ENCODE results near the gene HRAS. TPM values are rescaled to one million over a fixed set of nuclear protein-coding genes. Genes with fewer than 3 reads are reported as not detected.

HRAS gene
- total and polyA plus RNA-seq, 2 of the 13 experiments (the other 11 are each of a cell fraction or from before 2014, with no cell fraction given), result 32.9 to 50.0 TPM

- TF ChIP-seq ZNF687 (CRISPR knock-in tag; IDR thresholded peaks at IDR 0.05) (peak; percentile 36; the same call in 1 of the 2 replicates), HNRNPK (IDR thresholded peaks at IDR 0.05; ENCODE audit: low read depth, low read length, poor library complexity, severe bottlenecking) (peak; percentile 57), KLF16 (CRISPR knock-in tag; IDR thresholded peaks at IDR 0.05) (peak in 1 of 2 experiments; percentile 55; a peak in 1 of 4 replicates), SP5 (CRISPR knock-in tag; IDR thresholded peaks at IDR 0.05; ENCODE audit: borderline replicate concordance, low read depth) (peak; percentile 55), ELF3 (CRISPR knock-in tag; IDR thresholded peaks at IDR 0.05) (peak; percentile 66), SAP130 (CRISPR knock-in tag; IDR thresholded peaks at IDR 0.05; ENCODE audit: low read depth) (peak; percentile 80), FIP1L1 (IDR thresholded peaks at IDR 0.05; ENCODE audit: borderline replicate concordance, insufficient read depth, low read depth, low read length) (no peak), TFE3 (CRISPR knock-in tag; IDR thresholded peaks at IDR 0.05) (0 out of 2 replicates have a peak, but pooled peaks have one; percentile 21), CREM (IDR thresholded peaks at IDR 0.05) (peak; percentile 43; the same call in 1 of the 2 replicates), CREM (CRISPR knock-in tag; IDR thresholded peaks at IDR 0.05) (no peak)
Observed at GRCh38 chr11:575996-576768, 40.8 kb upstream of the HRAS start, which contains the start of gene PHRF1 (continued).
